ENCODE measurements around the gene RNASEH1.
"Not testable (repeated sequence)": the region's sequence is repeated elsewhere in the genome, so short reads cannot be mapped to it uniquely, and the experiment has no call there.

RNASEH1 gene

GRCh38 chr2:3585261-3586109 lies 27.4 kb upstream of the RNASEH1 start:
- DNase-seq (ENCODE audit: low read depth in 1 of 2, low spot score in 1 of 2): no peak
- TF ChIP-seq JUND (IDR thresholded peaks at IDR 0.05; ENCODE audit: low read depth): no peak

DNA sequence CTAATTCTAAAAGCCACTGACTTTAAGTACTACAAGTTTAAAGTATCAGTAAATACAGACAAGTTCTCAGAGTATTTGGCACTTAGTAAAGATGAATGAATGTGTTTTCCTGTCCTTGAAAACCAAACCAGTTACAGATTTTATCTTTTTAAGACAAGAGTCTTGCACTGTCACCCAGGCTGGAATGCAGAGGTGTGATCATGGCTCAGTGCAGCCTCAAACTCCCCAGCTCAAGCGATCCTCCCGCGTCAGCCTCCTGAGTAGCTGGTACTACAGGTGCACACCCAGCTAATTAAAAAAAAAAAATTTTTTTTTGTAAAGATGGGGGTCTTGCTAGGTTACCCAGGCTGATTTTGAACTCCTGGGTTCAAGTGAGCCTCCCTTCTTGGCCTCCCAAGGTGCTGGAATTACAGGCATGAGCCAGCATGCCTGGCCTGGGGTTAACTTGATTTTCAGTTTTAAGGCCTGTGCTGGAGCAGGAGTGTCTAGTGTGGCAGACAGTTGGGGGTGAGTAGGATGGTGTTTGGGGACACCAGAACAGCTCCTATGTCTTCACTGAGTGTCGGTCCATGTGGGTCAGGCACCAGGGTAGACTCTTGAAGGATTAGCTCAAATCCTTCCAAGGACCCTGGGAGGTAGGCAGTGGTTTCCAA lies 26.6 kb upstream of the RNASEH1 start:
- no peak for DNase-seq (ENCODE audit: low read depth in 1 of 2, low spot score in 1 of 2)
- no peak for TF ChIP-seq JUND (IDR thresholded peaks at IDR 0.05; ENCODE audit: low read depth)
- in situ Hi-C loops (cut with HindIII; ENCODE audit: low pct_unique_long_range_greater_than_20kb, low sequenced_read_pairs): no loop called here

More at GRCh38 chr2:3585261-3586109, 27.4 kb upstream of the RNASEH1 start:
- in situ Hi-C loops (cut with HindIII; ENCODE audit: low pct_unique_long_range_greater_than_20kb, low sequenced_read_pairs): no loop called here

GRCh38 chr2:3584076-3584475 lies 25.9 kb upstream of the RNASEH1 start:
- in situ Hi-C loops (cut with HindIII; ENCODE audit: low pct_unique_long_range_greater_than_20kb, low sequenced_read_pairs): no loop called here
- no peak for TF ChIP-seq JUND (IDR thresholded peaks at IDR 0.05; ENCODE audit: low read depth)
- no peak for DNase-seq (ENCODE audit: low read depth in 1 of 2, low spot score in 1 of 2)

GRCh38 chr2:3581367-3582262 lies 23.5 kb upstream of the RNASEH1 start:
- TF ChIP-seq JUND (IDR thresholded peaks at IDR 0.05; ENCODE audit: low read depth): no peak
- in situ Hi-C loops (cut with HindIII; ENCODE audit: low pct_unique_long_range_greater_than_20kb, low sequenced_read_pairs): no loop called here

GRCh38 chr2:3580449-3580848 lies 22.3 kb upstream of the RNASEH1 start:
- in situ Hi-C loops (cut with HindIII; ENCODE audit: low pct_unique_long_range_greater_than_20kb, low sequenced_read_pairs): no loop called here
- TF ChIP-seq JUND (IDR thresholded peaks at IDR 0.05; ENCODE audit: low read depth): no peak
- DNase-seq (ENCODE audit: low read depth in 1 of 2, low spot score in 1 of 2): no peak

More at GRCh38 chr2:3581367-3582262, 23.5 kb upstream of the RNASEH1 start:
- DNase-seq (ENCODE audit: low read depth in 1 of 2, low spot score in 1 of 2): no peak

DNA sequence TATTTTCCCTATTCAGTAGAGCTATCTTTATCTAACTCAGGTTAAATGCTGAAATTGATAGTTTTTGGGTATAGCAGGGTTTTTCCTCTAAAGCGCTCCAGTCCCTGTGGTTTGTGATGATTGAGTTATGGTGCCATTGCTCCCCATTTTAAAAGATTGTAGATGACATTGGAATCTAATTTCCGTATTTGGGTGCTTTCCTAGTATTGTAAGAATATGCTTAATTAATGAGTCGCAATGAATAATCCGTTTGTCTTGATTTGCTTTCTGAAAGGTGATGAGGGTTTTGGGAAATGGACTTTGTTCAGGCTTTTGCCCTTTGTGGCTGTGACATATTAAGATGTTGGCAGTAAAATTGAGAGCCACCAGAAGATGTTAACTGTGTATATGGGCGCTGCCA lies 20.9 kb upstream of the RNASEH1 start:
- no peak for TF ChIP-seq JUND (IDR thresholded peaks at IDR 0.05; ENCODE audit: low read depth)
- in situ Hi-C loops (cut with HindIII; ENCODE audit: low pct_unique_long_range_greater_than_20kb, low sequenced_read_pairs): no loop called here
- DNase-seq (ENCODE audit: low read depth in 1 of 2, low spot score in 1 of 2): no peak

DNA sequence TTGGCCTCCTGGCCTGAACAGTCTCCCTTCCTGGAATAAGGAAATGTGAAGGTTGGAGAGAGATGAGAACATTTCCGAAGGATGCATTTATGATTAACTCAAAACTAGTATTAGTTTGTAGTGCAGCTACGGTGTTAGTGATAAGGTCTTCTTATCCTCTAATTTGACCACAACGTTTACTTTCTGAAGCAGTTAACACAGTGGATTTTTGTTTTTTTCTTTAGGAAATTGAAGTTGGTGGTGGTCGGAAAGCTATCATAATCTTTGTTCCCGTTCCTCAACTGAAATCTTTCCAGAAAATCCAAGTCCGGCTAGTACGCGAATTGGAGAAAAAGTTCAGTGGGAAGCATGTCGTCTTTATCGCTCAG lies 18.1 kb upstream of the RNASEH1 start:
- DNase-seq (ENCODE audit: low read depth in 1 of 2, low spot score in 1 of 2); in situ Hi-C loops (cut with HindIII; ENCODE audit: low pct_unique_long_range_greater_than_20kb, low sequenced_read_pairs): not testable (repeated sequence)

DNA sequence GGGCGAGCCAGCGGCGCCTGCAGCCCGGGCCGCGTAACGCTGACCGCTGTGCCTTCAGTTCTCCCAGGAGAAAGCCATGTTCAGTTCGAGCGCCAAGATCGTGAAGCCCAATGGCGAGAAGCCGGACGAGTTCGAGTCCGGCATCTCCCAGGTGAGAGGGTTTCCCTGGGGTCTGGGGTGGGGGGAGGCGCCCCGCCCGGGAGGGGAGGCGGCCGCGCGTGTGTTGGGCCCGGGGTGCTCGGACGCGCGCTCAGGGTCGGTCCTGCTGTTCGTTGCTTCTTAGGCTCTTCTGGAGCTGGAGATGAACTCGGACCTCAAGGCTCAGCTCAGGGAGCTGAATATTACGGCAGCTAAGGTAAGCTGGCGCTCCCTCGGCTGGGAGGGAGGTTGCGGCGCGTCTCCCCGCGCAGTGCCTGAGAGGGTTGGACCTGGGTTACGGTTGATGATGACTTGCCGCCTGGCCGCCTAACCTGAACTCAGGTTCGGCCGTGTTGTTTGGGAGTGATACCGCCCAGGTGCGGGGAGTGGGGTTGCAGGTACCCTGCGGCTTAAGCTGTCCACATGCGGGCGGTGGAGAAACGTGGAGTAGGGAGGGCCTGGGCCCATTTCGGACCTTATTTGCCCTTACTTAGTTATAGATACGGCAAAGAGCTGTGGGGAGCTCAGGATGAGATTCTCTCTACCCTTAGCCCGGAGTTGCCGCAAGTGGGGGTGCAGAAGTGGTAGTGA lies 17.6 kb upstream of the RNASEH1 start:
- in situ Hi-C loops (cut with HindIII; ENCODE audit: low pct_unique_long_range_greater_than_20kb, low sequenced_read_pairs): no loop called here
- no peak for TF ChIP-seq JUND (IDR thresholded peaks at IDR 0.05; ENCODE audit: low read depth)
- DNase-seq (ENCODE audit: low read depth in 1 of 2, low spot score in 1 of 2): no peak

GRCh38 chr2:3574155-3574554 lies 16.0 kb upstream of the RNASEH1 start:
- in situ Hi-C loops (cut with HindIII; ENCODE audit: low pct_unique_long_range_greater_than_20kb, low sequenced_read_pairs): no loop called here
- no peak for TF ChIP-seq JUND (IDR thresholded peaks at IDR 0.05; ENCODE audit: low read depth)
- DNase-seq (ENCODE audit: low read depth in 1 of 2, low spot score in 1 of 2): no peak

GRCh38 chr2:3572620-3573019 lies 14.5 kb upstream of the RNASEH1 start:
- no peak for TF ChIP-seq JUND (IDR thresholded peaks at IDR 0.05; ENCODE audit: low read depth)
- no peak for DNase-seq (ENCODE audit: low read depth in 1 of 2, low spot score in 1 of 2)
- in situ Hi-C loops (cut with HindIII; ENCODE audit: low pct_unique_long_range_greater_than_20kb, low sequenced_read_pairs): no loop called here

GRCh38 chr2:3571284-3571683 lies 13.2 kb upstream of the RNASEH1 start:
- no peak for DNase-seq (ENCODE audit: low read depth in 1 of 2, low spot score in 1 of 2)
- TF ChIP-seq JUND (IDR thresholded peaks at IDR 0.05; ENCODE audit: low read depth): no peak
- in situ Hi-C loops (cut with HindIII; ENCODE audit: low pct_unique_long_range_greater_than_20kb, low sequenced_read_pairs): no loop called here

DNA sequence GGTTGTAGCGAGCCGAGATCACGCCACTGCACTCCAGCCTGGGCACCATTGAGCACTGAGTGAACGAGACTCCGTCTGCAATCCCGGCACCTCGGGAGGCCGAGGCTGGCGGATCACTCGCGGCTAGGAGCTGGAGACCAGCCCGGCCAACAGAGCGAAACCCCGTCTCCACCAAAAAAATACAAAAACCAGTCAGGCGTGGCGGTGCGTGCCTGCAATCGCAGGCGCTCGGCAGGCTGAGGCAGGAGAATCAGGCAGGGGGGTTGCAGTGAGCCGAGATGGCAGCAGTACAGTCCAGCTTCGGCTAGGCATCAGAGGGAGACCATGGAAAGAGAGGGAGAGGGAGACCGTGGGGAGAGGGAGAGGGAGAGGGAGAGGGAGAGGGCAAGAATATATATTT lies 11.5 kb upstream of the RNASEH1 start:
- in situ Hi-C loops (cut with HindIII; ENCODE audit: low pct_unique_long_range_greater_than_20kb, low sequenced_read_pairs); DNase-seq (ENCODE audit: low read depth in 1 of 2, low spot score in 1 of 2): not testable (repeated sequence)

All from T47D (cell line).